ENCODE data around the gene COL21A1.

COL21A1 gene

DNA sequence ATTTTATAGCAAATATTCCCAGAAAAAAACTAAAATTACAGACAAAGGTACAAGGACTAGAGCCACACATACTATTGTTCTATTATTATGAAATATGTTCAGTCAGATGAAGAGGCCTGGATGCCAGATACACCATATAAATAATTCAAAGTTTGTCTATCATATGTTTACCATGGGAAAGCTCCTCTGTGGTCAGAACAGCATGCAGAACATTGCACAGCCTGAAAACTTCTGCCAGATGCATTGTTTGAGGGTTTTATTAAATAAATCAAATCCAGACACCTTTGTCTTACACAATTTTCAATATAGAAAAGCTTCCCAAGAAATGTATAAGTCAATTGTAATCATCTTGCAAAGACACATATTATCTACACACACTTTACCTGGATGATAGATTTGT, 35.0 kb upstream of the COL21A1 start:
- TF ChIP-seq, protein P1, sequence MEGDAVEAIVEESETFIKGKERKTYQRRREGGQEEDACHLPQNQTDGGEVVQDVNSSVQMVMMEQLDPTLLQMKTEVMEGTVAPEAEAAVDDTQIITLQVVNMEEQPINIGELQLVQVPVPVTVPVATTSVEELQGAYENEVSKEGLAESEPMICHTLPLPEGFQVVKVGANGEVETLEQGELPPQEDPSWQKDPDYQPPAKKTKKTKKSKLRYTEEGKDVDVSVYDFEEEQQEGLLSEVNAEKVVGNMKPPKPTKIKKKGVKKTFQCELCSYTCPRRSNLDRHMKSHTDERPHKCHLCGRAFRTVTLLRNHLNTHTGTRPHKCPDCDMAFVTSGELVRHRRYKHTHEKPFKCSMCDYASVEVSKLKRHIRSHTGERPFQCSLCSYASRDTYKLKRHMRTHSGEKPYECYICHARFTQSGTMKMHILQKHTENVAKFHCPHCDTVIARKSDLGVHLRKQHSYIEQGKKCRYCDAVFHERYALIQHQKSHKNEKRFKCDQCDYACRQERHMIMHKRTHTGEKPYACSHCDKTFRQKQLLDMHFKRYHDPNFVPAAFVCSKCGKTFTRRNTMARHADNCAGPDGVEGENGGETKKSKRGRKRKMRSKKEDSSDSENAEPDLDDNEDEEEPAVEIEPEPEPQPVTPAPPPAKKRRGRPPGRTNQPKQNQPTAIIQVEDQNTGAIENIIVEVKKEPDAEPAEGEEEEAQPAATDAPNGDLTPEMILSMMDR (IDR thresholded peaks at IDR 0.05; ENCODE audit: low read depth, low read length, missing control alignments), result no peak
- no peak overlapping the region for H3K4me3 ChIP-seq (ENCODE audit: low read depth, low read length)
- DNase-seq (ENCODE audit: low read depth), result no peak

DNA sequence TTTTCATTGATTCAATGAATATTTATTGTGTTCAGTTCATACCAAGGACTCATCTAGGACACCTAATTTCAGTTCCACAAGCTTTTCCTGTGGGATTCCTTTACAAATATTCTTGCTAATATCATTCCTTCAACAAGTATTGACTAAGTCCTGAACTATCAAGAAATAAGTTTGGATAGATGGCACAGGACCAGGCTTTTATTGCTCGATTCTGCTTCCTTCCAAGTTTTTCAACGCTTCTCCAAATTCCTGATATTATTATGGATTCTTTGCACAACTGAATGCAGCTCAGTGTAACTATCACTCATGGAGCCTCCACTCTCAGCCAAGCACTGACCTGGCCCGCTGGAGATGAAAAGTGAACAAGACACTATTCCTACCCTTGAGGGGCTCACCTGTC, 32.7 kb upstream of the COL21A1 start:
- TF ChIP-seq, protein P1 (IDR thresholded peaks at IDR 0.05; ENCODE audit: low read depth, low read length, missing control alignments), result no peak
- no peak for DNase-seq (ENCODE audit: low read depth)
- no peak overlapping the region for H3K4me3 ChIP-seq (ENCODE audit: low read depth, low read length)

DNA sequence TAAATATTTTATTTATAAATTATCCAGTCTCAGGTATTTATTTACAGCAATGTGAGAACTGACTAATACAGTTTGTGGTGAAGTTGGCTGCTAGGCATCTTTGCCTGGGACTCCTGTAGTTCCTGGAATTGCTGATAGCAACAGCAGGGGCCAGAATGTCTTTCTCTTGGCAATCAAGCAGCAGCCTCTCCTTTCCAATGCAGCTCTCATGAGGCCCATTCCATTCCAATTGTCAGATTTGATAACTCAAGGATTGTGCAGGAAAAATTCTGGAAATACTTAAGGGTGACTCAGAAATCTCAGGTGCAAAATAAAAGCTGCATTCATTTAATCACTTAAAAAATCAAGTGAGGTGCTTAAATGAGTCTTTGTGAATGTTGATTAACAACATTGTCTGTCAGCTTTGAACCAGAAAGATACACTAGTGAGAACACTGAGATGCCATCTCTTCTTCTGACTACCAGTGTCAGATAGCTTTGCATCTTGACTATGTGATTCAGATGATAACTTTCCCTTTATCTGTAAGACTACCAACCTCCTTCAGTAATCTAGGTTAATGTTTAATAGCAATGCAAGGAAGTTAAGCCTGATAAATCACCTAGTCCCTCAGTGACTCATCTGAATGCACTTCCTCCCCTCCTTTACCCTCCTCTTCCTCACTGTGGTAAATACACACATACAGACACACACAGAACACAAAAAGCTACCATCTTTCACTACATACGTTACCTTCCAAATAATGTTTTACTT, 32.1 kb upstream of the COL21A1 start:
- TF ChIP-seq, protein P1 (IDR thresholded peaks at IDR 0.05; ENCODE audit: low read depth, low read length, missing control alignments), result no peak
- DNase-seq (ENCODE audit: low read depth), result no peak
- H3K4me3 ChIP-seq (ENCODE audit: low read depth, low read length), result no peak overlapping the region

DNA sequence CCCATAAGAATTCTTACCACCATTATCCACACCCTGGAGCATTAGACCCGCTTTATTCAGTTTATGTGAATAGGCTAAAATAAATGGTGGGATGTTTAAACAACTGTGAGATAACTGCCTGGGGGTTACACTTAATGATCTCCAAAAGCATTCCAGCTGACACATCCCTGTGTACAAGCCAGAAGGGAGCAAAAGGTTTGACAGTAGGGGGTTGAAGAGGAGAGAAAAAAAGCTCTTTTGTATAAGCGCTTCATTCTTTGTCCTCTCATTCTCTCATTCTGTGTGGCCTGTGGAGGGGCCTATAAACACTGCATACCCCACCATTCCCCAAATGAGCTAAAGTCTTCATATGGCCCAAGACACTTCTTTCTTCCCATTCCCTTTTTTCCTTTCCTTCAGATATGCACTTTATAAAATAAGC, 30.8 kb upstream of the COL21A1 start:
- DNase-seq (ENCODE audit: low read depth), result no peak
- TF ChIP-seq, protein P1 (IDR thresholded peaks at IDR 0.05; ENCODE audit: low read depth, low read length, missing control alignments), result no peak

DNA sequence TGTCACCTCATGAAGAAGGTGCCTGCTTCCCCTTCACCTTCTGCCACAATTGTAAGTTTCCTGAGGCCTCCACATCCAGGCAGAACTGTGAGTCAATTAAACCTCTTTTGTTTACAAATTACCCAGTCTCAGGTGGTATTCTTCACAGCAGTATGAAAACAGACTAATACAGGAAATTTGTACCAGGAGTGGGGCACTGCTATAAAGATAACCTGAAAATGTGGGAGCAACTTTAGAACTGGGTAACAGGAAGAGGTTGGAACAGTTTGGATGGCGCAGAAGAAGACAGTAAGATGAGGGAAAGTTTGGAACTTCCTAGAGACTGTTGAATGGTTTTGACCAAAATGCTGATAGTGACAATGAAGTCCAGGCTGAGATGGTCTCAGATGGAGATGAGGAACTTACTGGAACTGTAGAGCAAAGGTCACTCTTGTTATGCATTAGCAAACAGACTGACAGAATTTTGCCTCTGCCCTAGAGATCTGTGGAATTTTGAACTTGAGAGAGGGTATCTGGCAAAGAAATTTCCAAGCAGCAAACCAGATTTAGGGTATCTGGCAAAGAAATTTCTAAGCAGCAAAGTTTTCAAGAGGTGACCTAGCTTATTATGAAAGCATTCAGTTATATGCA, 23.5 kb upstream of the COL21A1 start:
- TF ChIP-seq, protein P1 (IDR thresholded peaks at IDR 0.05; ENCODE audit: low read depth, low read length, missing control alignments), result no peak
- H3K4me3 ChIP-seq (ENCODE audit: low read depth, low read length), result no peak overlapping the region
- no peak for DNase-seq (ENCODE audit: low read depth)

More for the DNA sequence above, 30.8 kb upstream of the COL21A1 start:
- no peak overlapping the region for H3K4me3 ChIP-seq (ENCODE audit: low read depth, low read length)

DNA sequence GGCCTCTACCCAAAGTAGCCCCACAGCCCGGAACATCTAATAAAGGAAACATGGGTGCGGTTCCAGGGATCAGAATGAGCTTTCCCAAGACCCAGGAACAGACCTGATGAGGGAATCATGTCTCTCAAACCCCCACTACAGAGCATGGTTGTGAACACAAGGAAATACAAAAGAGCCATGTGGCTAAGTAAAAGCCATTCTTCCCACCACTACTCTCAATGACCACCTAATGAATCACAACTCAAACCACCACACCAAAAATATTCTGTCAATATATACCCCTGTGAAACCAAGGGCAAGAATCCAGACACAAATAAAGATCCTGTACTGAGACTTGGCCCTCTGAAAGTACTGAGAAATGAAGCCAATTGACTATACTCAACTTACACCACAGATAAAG, 20.9 kb upstream of the COL21A1 start:
- H3K4me3 ChIP-seq (ENCODE audit: low read depth, low read length), result no peak overlapping the region
- TF ChIP-seq, protein P1 (IDR thresholded peaks at IDR 0.05; ENCODE audit: low read depth, low read length, missing control alignments), result no peak
- no peak for DNase-seq (ENCODE audit: low read depth)

All from GM12864 (cell line).